ENCODE measurements around the gene RAI14. TPM values are rescaled to one million over a fixed set of nuclear protein-coding genes. Genes with fewer than 3 reads are reported as not detected.

RAI14 gene
- total and polyA plus RNA-seq, 2 donors from 2014 or later: 13.2 to 60.3 TPM

DNA sequence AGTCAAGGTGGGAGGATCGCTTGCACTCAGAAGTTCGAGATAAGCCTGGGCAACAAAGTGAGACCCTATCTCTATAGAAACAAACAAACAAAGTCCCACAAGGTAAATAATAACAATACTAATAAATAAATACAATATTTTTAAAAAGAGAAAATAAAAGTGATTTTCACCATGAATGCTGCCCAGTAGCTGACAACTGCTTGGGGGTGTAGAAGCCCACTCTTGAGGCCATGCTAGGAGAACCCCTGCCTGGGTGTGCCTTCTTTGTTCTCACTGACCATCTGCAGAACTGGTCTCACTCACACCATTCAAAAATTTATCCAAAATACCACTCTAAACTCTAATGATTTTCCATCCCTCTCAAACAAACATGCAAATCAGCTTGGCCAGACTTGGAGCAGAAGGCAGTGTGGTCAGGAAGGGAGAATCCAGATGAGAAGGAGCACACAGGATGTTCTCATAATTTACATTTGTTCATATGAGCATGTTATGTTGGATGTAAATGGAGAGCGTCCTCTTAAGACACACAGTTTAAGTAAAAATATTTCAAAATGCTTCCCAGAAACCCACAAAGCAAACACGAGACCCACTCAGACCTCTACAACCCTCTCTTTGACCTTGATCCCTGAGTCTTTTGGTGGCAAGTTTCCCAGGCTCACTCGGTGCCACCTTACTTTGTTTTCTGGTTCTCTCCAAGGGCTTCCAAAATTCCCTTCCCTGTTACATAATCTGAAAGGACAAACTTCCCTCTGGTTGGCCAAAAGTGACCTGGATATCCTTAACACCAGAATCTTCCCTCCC lies 7.9 kb upstream of the RAI14 start:
- TF ChIP-seq, protein P1, sequence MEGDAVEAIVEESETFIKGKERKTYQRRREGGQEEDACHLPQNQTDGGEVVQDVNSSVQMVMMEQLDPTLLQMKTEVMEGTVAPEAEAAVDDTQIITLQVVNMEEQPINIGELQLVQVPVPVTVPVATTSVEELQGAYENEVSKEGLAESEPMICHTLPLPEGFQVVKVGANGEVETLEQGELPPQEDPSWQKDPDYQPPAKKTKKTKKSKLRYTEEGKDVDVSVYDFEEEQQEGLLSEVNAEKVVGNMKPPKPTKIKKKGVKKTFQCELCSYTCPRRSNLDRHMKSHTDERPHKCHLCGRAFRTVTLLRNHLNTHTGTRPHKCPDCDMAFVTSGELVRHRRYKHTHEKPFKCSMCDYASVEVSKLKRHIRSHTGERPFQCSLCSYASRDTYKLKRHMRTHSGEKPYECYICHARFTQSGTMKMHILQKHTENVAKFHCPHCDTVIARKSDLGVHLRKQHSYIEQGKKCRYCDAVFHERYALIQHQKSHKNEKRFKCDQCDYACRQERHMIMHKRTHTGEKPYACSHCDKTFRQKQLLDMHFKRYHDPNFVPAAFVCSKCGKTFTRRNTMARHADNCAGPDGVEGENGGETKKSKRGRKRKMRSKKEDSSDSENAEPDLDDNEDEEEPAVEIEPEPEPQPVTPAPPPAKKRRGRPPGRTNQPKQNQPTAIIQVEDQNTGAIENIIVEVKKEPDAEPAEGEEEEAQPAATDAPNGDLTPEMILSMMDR (IDR thresholded peaks at IDR 0.05; ENCODE audit: borderline replicate concordance, extremely low read depth, insufficient read depth): no peak
- Histone ChIP-seq H3K27ac (ENCODE audit: low read depth in 2 of 2, low read length in 2 of 2) (no peak overlapping the region), H3K4me3 (ENCODE audit: low read length in 3 of 3) (no peak overlapping the region), H3K9me3 (ENCODE audit: control insufficient read depth in 2 of 3, insufficient read depth in 1 of 3, low read length in 3 of 3) (no peaks in the 10 kb centered on the region), H3K9ac (ENCODE audit: low read length in 3 of 3) (no peak overlapping the region), H3K4me1 (ENCODE audit: control insufficient read depth in 2 of 3, insufficient read depth in 2 of 3, low read depth in 1 of 3, low read length in 3 of 3) (no peaks in the 10 kb centered on the region), H3K36me3 (ENCODE audit: control insufficient read depth in 2 of 3, insufficient read depth in 3 of 3, low read length in 3 of 3) (no peaks in the 10 kb centered on the region), H3K27me3 (ENCODE audit: control insufficient read depth, insufficient read depth, low read length) (no peaks in the 10 kb centered on the region)
- FAIRE-seq: no peak
- intact Hi-C loops (cut with DNase I): no loop called here
- no peak for DNase-seq

GRCh38 chr5:34648840-34649158 lies 7.3 kb upstream of the RAI14 start:
- Histone ChIP-seq H3K27ac (ENCODE audit: low read depth in 2 of 2, low read length in 2 of 2) (no peak overlapping the region), H3K9ac (ENCODE audit: low read length in 3 of 3) (no peak overlapping the region), H3K36me3 (ENCODE audit: control insufficient read depth in 2 of 3, insufficient read depth in 3 of 3, low read length in 3 of 3) (no peaks in the 10 kb centered on the region), H3K9me3 (ENCODE audit: control insufficient read depth in 2 of 3, insufficient read depth in 1 of 3, low read length in 3 of 3) (no peaks in the 10 kb centered on the region), H3K4me3 (ENCODE audit: low read length in 3 of 3) (no peak overlapping the region), H3K4me1 (ENCODE audit: control insufficient read depth in 2 of 3, insufficient read depth in 2 of 3, low read depth in 1 of 3, low read length in 3 of 3) (no peaks in the 10 kb centered on the region), H3K27me3 (ENCODE audit: control insufficient read depth, insufficient read depth, low read length) (no peaks in the 10 kb centered on the region)
- FAIRE-seq (no peak), DNase-seq (no peak)
- intact Hi-C loops (cut with DNase I): no loop called here
- TF ChIP-seq, protein P1 (IDR thresholded peaks at IDR 0.05; ENCODE audit: borderline replicate concordance, extremely low read depth, insufficient read depth): no peak

GRCh38 chr5:34651791-34652190 lies 4.3 kb upstream of the RAI14 start:
- H3K4me3 ChIP-seq (ENCODE audit: low read length in 3 of 3): no peak overlapping the region
- TF ChIP-seq, protein P1 (IDR thresholded peaks at IDR 0.05; ENCODE audit: borderline replicate concordance, extremely low read depth, insufficient read depth): no peak
- no peaks in the 10 kb centered on the region for H3K27me3 ChIP-seq (ENCODE audit: control insufficient read depth, insufficient read depth, low read length)
- peaks cover 0 to 3% (median 0%) of the 10 kb centered on the region in 3 donors for H3K4me1 ChIP-seq (ENCODE audit: control insufficient read depth in 2 of 3, insufficient read depth in 2 of 3, low read depth in 1 of 3, low read length in 3 of 3)
- no peaks in the 10 kb centered on the region for H3K36me3 ChIP-seq (ENCODE audit: control insufficient read depth in 2 of 3, insufficient read depth in 3 of 3, low read length in 3 of 3)
- intact Hi-C loops (cut with DNase I): no loop called here
- DNase-seq (no peak), FAIRE-seq (no peak)
- no peak overlapping the region for H3K27ac ChIP-seq (ENCODE audit: low read depth in 2 of 2, low read length in 2 of 2)
- no peak overlapping the region for H3K9ac ChIP-seq (ENCODE audit: low read length in 3 of 3)
- H3K9me3 ChIP-seq (ENCODE audit: control insufficient read depth in 2 of 3, insufficient read depth in 1 of 3, low read length in 3 of 3): no peaks in the 10 kb centered on the region

Data from kidney (tissue), 14 donors.